ENCODE measurements around the gene TLE5. TPM values are rescaled to one million over a fixed set of nuclear protein-coding genes. Genes with fewer than 3 reads are reported as not detected.

The TLE5 gene
- total RNA-seq, 3 donors from 2014 or later, result 232 to 275 (median 258) TPM

- H3K4me3 Mint-ChIP-seq, result peak overlapping the region; percentile 86
- H3K27me3 Mint-ChIP-seq (ENCODE audit: low read depth), result no peaks in the 10 kb centered on the region
- DNase-seq (no peak), ATAC-seq (peak; percentile 4 to 16)
- peaks cover 28% of the 10 kb centered on the region for H3K4me1 Mint-ChIP-seq (ENCODE audit: low read depth)
- H3K9me3 Mint-ChIP-seq, result no peaks in the 10 kb centered on the region
- no peaks in the 10 kb centered on the region for H3K36me3 Mint-ChIP-seq (ENCODE audit: insufficient read depth)
Observed at GRCh38 chr19:3034656-3035541, 27.4 kb downstream of the TLE5 start.

DNA sequence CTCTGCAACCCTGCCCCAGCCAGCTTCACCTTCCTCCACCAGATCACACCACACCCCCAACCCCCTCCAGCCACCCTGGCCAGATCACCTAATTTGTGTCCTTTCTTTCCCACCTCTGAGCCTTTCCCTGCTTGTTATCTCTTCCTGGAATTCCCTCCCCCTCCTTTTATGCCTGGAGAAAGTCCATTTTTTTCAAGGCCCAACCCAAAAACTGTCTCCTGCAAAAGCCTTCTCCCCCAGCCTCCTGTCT, 28.0 kb downstream of the TLE5 start:
- Mint-ChIP-seq H3K27me3 (ENCODE audit: low read depth) (no peaks in the 10 kb centered on the region), H3K4me3 (peak overlapping the region; percentile 86), H3K4me1 (ENCODE audit: low read depth) (peaks cover 28% of the 10 kb centered on the region), H3K9me3 (no peaks in the 10 kb centered on the region), H3K36me3 (ENCODE audit: insufficient read depth) (no peaks in the 10 kb centered on the region)
- ATAC-seq (no peak), DNase-seq (no peak)

- H3K9me3 Mint-ChIP-seq, result no peaks in the 10 kb centered on the region
- ATAC-seq (no peak), DNase-seq (no peak)
- no peaks in the 10 kb centered on the region for H3K27me3 Mint-ChIP-seq (ENCODE audit: low read depth)
- H3K4me3 Mint-ChIP-seq, result peak overlapping the region; percentile 86
- H3K36me3 Mint-ChIP-seq (ENCODE audit: insufficient read depth), result no peaks in the 10 kb centered on the region
- peaks cover 28% of the 10 kb centered on the region for H3K4me1 Mint-ChIP-seq (ENCODE audit: low read depth)
Observed at GRCh38 chr19:3033595-3034405, 28.5 kb downstream of the TLE5 start.

- no peak overlapping the region for H3K4me3 Mint-ChIP-seq
- H3K27me3 Mint-ChIP-seq (ENCODE audit: low read depth), result peaks cover 2% of the 10 kb centered on the region
- H3K36me3 Mint-ChIP-seq (ENCODE audit: insufficient read depth), result no peaks in the 10 kb centered on the region
- ATAC-seq (no peak), DNase-seq (no peak)
- H3K9me3 Mint-ChIP-seq, result no peaks in the 10 kb centered on the region
- peaks cover 33% of the 10 kb centered on the region for H3K4me1 Mint-ChIP-seq (ENCODE audit: low read depth)
Observed at GRCh38 chr19:3031607-3031867, 30.8 kb downstream of the TLE5 start.

DNA sequence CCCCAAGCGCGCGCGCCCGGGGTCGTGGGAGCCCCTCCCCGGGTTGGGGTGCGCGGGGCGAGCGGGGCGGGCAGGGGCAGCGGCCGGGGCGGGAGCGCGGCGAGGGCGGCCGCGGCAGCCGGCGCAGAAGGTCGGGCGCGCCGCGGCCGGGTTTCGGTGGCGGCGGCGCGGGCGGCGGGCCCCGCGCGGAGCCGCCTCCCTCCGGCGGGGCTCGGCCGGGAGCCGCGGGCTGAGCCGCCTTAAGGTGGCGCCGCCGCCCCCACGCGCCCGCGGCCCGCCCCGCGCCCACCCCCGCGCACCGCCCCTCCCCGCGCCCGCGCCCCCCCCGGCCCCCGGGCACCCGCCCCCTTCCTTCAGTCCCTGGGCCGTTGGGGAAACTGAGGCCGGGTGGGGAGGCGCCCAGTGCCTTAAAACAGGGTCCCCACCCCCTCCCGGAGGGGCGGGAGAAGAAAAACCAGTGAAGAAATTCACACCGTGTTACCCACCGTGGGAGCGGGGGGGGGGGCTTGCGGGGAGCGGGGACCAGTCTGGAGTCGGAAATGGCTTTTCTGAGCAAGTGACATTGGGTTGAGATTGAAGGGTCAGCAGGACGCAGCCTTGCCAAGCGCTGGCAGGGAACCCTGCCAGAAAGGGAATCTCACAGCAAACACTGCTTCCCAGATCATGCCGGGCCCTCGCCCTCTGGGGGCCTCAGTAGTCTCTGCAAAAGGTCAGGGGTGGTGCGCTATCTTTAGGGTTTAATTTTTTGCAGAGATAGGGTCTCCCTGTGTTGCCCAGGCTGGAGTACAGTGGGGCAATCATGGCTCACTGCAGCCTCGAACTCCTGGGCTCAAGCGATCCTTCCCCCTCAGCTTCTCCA, 33.0 kb downstream of the TLE5 start, which contains the start of gene TLE2:
TLE2 (minus strand) TSS at position 216 of the 859 bp plus-strand sequence. CDS start 376 bp downstream, outside the sequence.
- Mint-ChIP-seq H3K4me3 (peak within 1 kb of the TSS; percentile 72), H3K36me3 (ENCODE audit: insufficient read depth) (no peaks in the 10 kb centered on the region), H3K9me3 (no peaks in the 10 kb centered on the region), H3K27me3 (ENCODE audit: low read depth) (peaks cover 8% of the 10 kb centered on the region), H3K4me1 (ENCODE audit: low read depth) (peaks cover 28% of the 10 kb centered on the region)
- ATAC-seq (peak; percentile 56 to 63), DNase-seq (no peak)

GRCh38 chr19:3028305-3029064, 33.8 kb downstream of the TLE5 start:
- H3K27me3 Mint-ChIP-seq (ENCODE audit: low read depth), result peaks cover 8% of the 10 kb centered on the region
- H3K9me3 Mint-ChIP-seq, result no peaks in the 10 kb centered on the region
- no peaks in the 10 kb centered on the region for H3K36me3 Mint-ChIP-seq (ENCODE audit: insufficient read depth)
- H3K4me1 Mint-ChIP-seq (ENCODE audit: low read depth), result peaks cover 29% of the 10 kb centered on the region
- peak in 1 of 2 donors; percentile 9 for ATAC-seq
- DNase-seq, result no peak
- H3K4me3 Mint-ChIP-seq, result peak overlapping the region; percentile 71

GRCh38 chr19:3027981-3028304, 34.4 kb downstream of the TLE5 start:
- DNase-seq (no peak), ATAC-seq (no peak)
- H3K4me1 Mint-ChIP-seq (ENCODE audit: low read depth), result peaks cover 32% of the 10 kb centered on the region
- H3K36me3 Mint-ChIP-seq (ENCODE audit: insufficient read depth), result no peaks in the 10 kb centered on the region
- H3K4me3 Mint-ChIP-seq, result peak overlapping the region; percentile 71
- H3K27me3 Mint-ChIP-seq (ENCODE audit: low read depth), result peaks cover 11% of the 10 kb centered on the region
- no peaks in the 10 kb centered on the region for H3K9me3 Mint-ChIP-seq

GRCh38 chr19:3027292-3027691, 35.0 kb downstream of the TLE5 start:
- Mint-ChIP-seq H3K27me3 (ENCODE audit: low read depth) (peaks cover 11% of the 10 kb centered on the region), H3K9me3 (no peaks in the 10 kb centered on the region), H3K4me1 (ENCODE audit: low read depth) (peaks cover 32% of the 10 kb centered on the region), H3K36me3 (ENCODE audit: insufficient read depth) (no peaks in the 10 kb centered on the region), H3K4me3 (peak overlapping the region; percentile 71)
- ATAC-seq (no peak), DNase-seq (no peak)

GRCh38 chr19:3026768-3027167, 35.5 kb downstream of the TLE5 start:
- Mint-ChIP-seq H3K36me3 (ENCODE audit: insufficient read depth) (no peaks in the 10 kb centered on the region), H3K4me3 (no peak overlapping the region), H3K27me3 (ENCODE audit: low read depth) (peaks cover 11% of the 10 kb centered on the region), H3K4me1 (ENCODE audit: low read depth) (peaks cover 32% of the 10 kb centered on the region), H3K9me3 (no peaks in the 10 kb centered on the region)
- DNase-seq (no peak), ATAC-seq (no peak)

- Mint-ChIP-seq H3K9me3 (no peaks in the 10 kb centered on the region), H3K36me3 (ENCODE audit: insufficient read depth) (no peaks in the 10 kb centered on the region), H3K4me3 (no peak overlapping the region), H3K27me3 (ENCODE audit: low read depth) (peaks cover 11% of the 10 kb centered on the region), H3K4me1 (ENCODE audit: low read depth) (peaks cover 32% of the 10 kb centered on the region)
- ATAC-seq (no peak), DNase-seq (no peak)
Observed at GRCh38 chr19:3025549-3025886, 36.8 kb downstream of the TLE5 start.

- H3K36me3 Mint-ChIP-seq (ENCODE audit: insufficient read depth), result no peaks in the 10 kb centered on the region
- DNase-seq (no peak), ATAC-seq (peak; percentile 15 to 33)
- peaks cover 11% of the 10 kb centered on the region for H3K27me3 Mint-ChIP-seq (ENCODE audit: low read depth)
- peaks cover 27% of the 10 kb centered on the region for H3K4me1 Mint-ChIP-seq (ENCODE audit: low read depth)
- H3K4me3 Mint-ChIP-seq, result peak overlapping the region; percentile 38
- no peaks in the 10 kb centered on the region for H3K9me3 Mint-ChIP-seq
Observed at GRCh38 chr19:3024870-3025548, 37.3 kb downstream of the TLE5 start.

DNA sequence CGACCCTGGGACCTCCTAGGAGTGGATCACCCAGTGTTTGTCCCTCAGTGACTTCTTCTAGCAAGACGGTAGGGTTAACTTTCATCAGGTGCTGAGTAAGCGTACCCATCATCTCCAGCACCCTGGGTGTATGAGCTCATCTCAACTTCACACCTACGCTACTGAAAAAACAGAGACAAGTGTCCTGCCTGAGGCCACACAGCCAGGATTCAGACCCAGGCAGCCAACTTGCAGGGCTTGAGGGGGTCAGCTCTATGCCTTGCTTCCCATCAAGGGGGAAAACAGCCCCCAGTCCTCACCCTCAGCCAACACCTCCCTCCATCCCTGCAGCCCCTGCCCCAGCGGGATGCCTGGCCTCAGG, 37.8 kb downstream of the TLE5 start:
- no peaks in the 10 kb centered on the region for H3K36me3 Mint-ChIP-seq (ENCODE audit: insufficient read depth)
- no peaks in the 10 kb centered on the region for H3K9me3 Mint-ChIP-seq
- ATAC-seq, result peak; percentile 78 to 80
- peaks cover 11% of the 10 kb centered on the region for H3K27me3 Mint-ChIP-seq (ENCODE audit: low read depth)
- H3K4me1 Mint-ChIP-seq (ENCODE audit: low read depth), result peaks cover 25% of the 10 kb centered on the region
- peak overlapping the region; percentile 38 for H3K4me3 Mint-ChIP-seq
- no peak for DNase-seq

DNA sequence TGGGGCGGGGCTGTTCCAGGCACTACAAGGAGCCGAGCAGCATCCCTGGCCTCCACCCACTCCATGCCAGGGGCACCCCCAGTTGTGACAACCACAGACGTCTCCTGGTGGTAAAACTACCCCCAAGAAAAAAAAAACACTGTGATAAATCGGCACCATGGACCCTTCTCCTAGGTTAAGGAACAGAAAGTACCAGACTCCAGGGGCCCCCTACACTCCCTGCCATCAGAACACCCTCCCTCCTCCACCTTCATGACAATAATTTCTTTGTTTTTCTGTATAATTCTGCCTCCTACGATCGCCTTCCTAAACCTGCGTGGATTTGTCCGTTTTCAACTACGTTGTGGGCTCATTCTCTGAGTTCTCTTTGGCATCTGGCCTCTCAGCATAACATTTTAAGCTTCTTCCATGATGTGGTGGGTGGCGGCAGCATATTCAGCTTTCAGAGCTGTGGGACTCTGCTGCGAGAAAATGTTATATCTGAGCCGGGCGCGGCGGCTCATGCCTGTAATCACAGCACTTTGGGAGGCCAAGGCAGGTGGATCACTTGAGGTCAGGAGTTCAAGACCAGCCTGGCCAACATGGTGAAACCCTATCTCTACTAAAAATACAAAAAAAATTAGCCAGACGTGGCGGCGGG, 41.9 kb downstream of the TLE5 start:
- DNase-seq, result no peak
- H3K4me1 Mint-ChIP-seq (ENCODE audit: low read depth), result peaks cover 15% of the 10 kb centered on the region
- H3K4me3 Mint-ChIP-seq, result no peak overlapping the region
- H3K36me3 Mint-ChIP-seq (ENCODE audit: insufficient read depth), result no peaks in the 10 kb centered on the region
- H3K9me3 Mint-ChIP-seq, result no peaks in the 10 kb centered on the region
- no peak for ATAC-seq
- peaks cover 8% of the 10 kb centered on the region for H3K27me3 Mint-ChIP-seq (ENCODE audit: low read depth)

All from activated T-cell treated with anti-CD3 and anti-CD28 coated beads, Interleukin-2, amount 50 U/mL, for 4 hours (primary cell).